GM18909 (cell line): Measurements from ENCODE around the gene RHBDL1.
A peak's percentile ranks its signal among the peaks of the same experiment; 100 is the strongest.

Experiments
- ATAC-seq: cut with Tn5 transposase; IDR thresholded peaks from one replicate; pipeline ENCODE4 v1.9.1; 2021; ENCODE audit warnings: mild to moderate bottlenecking; ENCODE audit not compliant: unreplicated experiment, poor library complexity

The RHBDL1 gene

GRCh38 chr16:672371-672770 lies 3.1 kb upstream of the RHBDL1 start:
- ATAC-seq: no peak

DNA sequence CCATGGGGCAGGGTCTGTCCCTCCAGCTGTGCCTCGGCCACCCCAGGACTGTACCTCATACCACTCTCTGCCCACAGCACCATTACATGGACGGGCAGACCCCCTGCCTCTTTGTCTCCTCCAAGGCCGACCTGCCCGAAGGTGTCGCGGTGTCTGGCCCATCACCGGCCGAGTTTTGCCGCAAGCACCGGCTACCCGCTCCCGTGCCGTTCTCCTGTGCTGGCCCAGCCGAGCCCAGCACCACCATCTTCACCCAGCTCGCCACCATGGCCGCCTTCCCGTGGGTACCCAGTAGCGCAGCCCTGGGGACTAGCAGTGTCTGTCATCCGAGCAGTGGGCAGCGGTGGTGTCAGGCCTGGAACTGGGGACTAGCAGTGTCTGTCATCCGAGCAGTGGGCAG lies 2.6 kb upstream of the RHBDL1 start:
- ATAC-seq: no peak

DNA sequence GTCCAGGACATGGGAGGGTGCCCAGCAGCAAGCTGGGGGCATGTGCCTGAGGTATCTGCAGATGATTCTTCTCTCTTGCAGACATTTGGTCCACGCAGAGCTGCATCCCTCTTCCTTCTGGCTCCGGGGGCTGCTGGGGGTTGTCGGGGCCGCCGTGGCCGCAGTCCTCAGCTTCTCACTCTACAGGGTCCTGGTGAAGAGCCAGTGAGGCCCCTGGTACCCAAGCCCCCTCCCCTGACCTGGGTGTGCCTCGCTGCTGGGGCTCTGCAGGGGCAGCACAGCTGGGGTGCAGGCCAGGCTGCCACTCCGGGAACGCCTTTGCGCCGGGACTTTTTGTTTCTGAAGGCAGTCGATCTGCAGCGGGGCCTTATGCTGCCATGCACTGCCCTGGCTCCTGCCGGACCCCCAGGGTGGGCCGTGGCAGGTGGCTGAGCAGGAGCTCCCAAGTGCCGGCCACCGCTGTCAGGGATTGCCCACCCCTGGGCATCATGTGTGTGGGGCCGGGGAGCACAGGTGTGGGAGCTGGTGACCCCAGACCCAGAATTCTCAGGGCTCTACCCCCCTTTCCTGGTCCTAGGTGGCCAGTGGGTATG lies 2.0 kb upstream of the RHBDL1 start:
- ATAC-seq: no peak

- ATAC-seq: no peak
These were observed 1.1 kb upstream of the RHBDL1 start for GRCh38 chr16:674214-674881.

DNA sequence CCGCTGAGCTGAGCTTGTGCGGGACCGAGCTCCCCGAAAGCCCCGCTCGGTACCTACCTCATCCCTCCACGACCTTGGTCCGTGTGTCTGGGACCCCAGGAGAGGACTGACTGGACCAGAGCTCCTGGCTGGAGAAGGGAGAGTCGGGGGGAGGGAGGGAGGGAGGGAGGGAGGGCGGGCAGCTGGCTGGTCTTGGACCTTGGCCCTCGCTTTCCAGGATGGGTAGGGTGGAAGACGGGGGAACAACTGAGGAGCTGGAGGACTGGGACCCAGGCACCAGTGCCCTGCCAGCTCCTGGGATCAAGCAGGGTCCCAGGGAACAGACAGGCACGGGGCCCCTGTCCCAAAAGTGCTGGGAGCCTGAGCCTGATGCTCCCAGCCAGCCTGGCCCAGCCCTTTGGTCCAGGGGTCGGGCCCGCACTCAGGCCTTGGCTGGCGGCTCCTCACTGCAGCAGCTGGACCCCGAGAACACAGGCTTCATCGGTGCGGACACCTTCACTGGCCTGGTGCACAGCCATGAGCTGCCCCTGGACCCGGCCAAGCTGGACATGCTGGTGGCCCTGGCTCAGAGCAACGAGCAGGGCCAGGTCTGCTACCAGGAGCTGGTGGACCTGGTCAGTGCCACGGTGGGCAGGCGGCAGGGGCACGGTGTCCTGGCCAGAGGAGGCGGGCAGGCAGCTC lies 553 bp downstream of the RHBDL1 start:
- ATAC-seq: no peak

DNA sequence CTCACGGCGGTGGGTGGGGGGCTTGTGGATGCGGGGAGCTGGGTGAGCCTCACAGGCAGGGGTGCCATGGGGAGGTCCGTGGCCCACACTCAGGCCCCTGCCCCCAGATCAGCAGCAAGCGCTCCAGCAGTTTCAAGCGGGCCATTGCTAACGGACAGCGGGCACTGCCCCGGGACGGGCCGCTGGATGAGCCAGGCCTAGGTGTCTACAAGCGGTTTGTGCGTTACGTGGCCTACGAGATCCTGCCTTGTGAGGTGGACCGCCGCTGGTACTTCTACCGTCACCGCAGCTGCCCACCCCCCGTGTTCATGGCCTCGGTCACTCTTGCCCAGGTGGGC lies 1.1 kb downstream of the RHBDL1 start:
- no peak for ATAC-seq

DNA sequence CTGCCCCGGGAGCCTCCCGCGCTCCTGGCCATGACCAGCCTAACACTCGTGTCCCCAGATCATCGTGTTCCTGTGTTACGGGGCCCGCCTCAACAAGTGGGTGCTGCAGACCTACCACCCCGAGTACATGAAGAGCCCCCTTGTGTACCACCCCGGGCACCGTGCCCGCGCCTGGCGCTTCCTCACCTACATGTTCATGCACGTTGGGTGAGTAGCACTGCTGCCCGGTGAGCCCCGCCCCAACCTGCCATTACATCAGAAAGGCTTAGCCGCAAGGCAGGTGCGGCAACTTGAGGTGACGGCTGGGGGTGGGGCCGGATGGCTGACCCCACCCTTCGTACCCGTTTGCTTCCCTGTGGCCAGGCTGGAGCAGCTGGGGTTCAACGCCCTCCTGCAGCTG lies 1.4 kb downstream of the RHBDL1 start:
- no peak for ATAC-seq

DNA sequence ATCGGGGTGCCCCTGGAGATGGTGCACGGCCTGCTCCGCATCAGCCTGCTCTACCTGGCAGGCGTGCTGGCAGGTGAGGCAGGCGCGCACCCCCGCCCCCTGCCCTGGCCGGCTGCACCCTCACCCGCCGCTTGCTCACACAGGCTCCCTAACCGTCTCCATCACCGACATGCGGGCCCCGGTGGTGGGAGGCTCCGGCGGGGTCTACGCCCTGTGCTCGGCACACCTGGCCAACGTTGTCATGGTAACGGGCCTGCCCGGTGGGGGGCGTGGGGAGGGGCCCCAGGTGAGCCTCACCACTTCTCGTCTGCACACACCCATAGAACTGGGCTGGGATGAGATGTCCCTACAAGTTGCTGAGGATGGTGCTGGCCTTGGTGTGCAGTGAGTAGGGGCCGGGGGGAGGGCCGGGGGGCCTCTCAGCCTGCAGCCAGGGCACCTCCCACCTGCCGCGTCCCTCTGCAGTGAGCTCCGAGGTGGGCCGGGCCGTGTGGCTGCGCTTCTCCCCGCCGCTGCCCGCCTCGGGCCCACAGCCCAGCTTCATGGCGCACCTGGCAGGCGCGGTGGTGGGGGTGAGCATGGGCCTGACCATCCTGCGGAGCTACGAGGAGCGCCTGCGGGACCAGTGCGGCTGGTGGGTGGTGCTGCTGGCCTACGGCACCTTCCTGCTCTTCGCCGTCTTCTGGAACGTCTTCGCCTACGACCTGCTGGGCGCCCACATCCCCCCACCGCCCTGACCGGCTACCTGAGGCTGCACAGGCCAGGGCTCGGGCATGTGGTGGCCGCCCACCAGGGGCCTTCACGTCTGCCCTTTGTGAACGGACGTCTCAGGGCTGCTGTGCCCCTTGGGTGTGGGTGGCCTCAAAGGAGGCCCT lies 2.1 kb downstream of the RHBDL1 start:
- ATAC-seq: no peak

DNA sequence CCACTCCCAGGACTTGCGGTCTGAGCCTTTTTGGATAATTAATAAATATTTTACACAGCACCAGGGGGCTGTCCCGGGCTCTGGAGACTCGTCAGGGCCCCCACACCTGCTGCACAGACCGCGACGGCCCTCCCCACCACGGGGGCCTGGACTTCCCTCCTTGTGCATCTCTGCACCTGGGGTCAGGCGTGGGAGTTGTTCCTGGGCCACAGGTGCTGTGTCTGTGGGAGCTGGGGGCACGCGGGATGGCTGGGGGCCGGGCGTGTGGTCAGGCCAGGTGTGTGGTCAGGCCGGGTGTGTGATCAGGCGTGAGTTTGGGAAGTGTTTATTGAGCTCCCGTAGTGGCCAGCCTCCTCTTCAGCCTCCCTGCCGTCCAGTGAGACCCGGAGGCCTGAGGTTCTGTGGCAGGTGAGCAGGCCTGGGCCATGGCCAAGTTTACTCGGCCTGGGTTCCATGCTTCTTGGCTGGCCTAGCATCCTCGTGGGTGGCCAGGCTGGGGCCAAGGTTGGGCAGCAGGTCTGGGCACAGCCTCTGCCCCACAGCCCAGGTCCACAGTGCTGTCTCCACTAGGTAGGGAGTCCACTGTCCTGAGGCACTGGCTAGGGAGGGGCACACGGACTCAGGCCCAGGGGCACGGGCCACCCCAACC lies 2.9 kb downstream of the RHBDL1 start:
- no peak for ATAC-seq

- peak; percentile 10 for ATAC-seq
These were observed 3.7 kb downstream of the RHBDL1 start for GRCh38 chr16:678858-679813.

DNA sequence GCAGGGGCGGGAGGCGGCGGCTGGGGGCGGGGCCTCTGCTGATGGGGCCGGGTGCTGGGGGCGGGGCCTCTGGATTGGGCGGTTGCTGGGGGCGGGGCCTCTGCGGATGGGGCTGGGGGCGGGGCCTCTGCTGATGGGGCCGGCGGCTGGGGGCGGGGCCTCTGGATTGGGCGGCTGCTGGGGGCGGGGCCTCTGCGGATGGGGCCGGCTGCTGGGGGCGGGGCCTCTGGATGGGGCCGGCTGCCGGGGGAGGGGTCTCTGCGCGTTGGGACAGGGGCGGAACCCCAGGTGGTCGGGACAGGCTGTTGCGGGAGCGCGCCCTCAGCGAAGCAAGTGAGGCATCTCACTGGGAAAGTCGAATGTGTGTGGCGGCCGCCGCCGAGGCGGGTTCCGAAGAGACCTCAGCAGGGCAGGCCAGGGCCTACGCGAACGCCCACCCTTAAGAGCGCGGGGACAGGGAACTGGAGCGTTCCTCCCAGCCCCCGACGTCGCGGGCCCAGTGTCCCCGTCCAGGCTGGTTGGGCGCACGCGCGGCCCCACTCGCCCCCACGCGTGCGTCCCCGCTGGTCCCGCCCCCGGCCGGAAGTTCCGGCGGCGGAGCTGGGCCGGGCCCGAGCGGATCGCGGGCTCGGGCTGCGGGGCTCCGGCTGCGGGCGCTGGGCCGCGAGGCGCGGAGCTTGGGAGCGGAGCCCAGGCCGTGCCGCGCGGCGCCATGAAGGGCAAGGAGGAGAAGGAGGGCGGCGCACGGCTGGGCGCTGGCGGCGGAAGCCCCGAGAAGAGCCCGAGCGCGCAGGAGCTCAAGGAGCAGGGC lies 4.5 kb downstream of the RHBDL1 start, which contains the start of gene STUB1:
Gene STUB1, plus strand, starts transcription at position 597 of the 811 bp plus-strand sequence. Its CDS starts 116 bp downstream, at position 713.
- peak; percentile 42 for ATAC-seq

DNA sequence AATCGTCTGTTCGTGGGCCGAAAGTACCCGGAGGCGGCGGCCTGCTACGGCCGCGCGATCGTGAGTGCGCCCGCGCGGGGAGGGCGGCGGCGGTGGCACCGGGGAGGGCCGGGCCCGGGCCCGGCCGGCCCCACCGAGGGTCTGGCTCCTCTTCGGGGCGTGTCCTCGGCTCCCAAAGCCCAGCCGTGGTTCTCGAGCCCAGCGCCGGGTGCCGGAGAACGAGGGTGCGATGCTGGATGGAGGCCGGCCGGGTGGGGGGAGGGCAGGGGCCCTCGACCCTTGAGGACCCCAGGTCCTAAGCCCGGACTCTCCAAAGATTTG lies 5.1 kb downstream of the RHBDL1 start:
- ATAC-seq: no peak

DNA sequence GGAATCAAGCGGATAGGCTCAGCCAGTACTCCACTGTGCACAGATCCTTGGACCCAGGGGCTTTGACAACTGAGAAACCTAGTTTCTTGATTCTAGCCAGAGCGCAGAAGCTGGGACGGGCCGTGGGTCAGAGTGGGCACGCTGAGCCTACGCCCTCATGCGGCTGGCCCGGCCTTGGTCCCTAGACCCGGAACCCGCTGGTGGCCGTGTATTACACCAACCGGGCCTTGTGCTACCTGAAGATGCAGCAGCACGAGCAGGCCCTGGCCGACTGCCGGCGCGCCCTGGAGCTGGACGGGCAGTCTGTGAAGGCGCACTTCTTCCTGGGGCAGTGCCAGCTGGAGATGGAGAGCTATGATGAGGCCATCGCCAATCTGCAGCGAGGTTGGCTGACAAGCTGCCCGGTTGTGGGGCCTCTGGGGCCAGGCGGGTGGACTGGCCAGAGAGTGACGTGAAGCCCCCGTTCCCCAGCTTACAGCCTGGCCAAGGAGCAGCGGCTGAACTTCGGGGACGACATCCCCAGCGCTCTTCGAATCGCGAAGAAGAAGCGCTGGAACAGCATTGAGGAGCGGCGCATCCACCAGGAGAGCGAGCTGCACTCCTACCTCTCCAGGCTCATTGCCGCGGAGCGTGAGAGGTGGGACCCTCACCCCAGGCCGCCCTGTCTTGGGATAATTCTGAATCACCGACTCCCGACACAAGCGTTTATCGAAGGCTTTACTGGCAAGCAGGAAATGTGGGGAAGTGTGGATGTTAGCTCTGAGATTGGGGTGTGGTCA lies 5.7 kb downstream of the RHBDL1 start:
- no peak for ATAC-seq

DNA sequence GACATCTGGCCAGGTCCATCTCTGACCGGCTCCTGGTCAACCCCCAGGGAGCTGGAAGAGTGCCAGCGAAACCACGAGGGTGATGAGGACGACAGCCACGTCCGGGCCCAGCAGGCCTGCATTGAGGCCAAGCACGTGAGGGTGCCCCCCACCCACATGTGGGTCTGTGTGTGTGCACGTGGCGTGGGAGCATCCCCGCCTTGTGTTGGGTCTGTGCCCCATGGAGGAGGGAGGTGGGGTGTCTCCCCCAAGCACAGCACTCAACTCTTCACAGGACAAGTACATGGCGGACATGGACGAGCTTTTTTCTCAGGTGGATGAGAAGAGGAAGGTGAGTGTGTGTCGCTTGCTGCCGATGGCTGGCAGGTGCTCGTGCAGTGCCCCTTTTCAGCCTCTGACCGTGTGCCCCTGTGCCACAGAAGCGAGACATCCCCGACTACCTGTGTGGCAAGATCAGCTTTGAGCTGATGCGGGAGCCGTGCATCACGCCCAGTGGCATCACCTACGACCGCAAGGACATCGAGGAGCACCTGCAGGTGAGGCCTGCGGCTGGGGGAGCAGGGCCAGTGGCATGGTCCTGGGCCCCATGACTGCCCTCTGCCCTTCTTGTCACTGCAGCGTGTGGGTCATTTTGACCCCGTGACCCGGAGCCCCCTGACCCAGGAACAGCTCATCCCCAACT lies 6.4 kb downstream of the RHBDL1 start:
- ATAC-seq: no peak

- no peak for ATAC-seq
These were observed 7.3 kb downstream of the RHBDL1 start for GRCh38 chr16:682493-683395.

DNA sequence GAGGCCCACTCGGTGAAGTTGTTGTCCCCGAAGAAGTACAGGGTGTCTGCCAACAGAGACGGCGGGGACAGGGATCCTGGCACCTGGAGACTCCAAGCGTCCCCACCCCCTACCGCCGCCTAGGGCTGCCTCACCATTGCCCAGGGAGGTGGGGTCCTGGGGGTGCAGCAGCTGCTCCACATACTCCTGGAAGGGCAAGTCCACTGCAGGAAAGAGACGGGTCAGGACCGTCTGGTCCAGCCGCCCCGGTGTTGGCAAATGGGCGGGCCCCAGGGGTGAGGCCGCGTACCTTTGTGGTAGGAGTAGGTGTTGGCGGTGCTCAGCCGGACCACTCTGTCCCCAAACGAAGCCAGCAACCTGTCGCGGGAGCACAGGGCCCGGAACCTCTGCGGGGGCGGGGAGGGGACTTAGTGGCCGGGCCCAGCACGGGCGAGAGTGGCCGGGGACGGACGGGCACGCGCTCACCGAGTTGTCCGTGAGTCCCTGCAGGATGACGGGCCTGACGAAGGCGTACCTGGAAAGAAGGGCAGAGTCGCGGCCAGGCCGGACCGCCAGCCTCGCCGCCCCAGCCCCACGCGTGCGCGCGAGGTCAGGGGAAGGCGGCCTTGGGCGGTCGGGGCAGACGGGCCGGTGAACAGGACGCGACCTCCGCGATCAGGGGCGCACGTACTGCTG lies 8.1 kb downstream of the RHBDL1 start:
- ATAC-seq: no peak
